Thyroid gland (tissue), 4 donors: ENCODE data around the gene ACSS1.

ENCODE experiments used
- CTCF ChIP-seq, 6 experiments: fragments of 200-600 bp in 3 of 6; fragments of 450-650 bp in 3 of 6; sonication (generic) in 3 of 6; IDR thresholded peaks; one replicate each; pipeline ENCODE4 v1.5.1; 2016 to 2019; ENCODE audit warnings: antibody characterized with exemption in 6 of 6, mild to moderate bottlenecking in 2 of 6, inconsistent platforms in 1 of 6, moderate library complexity in 1 of 6
- POLR2A ChIP-seq, 2 donors: fragments of 450-650 bp; IDR thresholded peaks; one replicate each; pipeline ENCODE4 v1.6.1; 2017; ENCODE audit warnings: antibody characterized with exemption in 2 of 2, mild to moderate bottlenecking in 2 of 2, moderate library complexity in 1 of 2

GRCh38 chr20:25067102-25067987 is 9.4 kb upstream of the ACSS1 start:
- TF ChIP-seq POLR2A (IDR thresholded peaks at IDR 0.05) (no peak), CTCF (IDR thresholded peaks at IDR 0.05) (no peak)
